Kidney (tissue), 14 donors: Measurements from ENCODE around the gene CPLX1. TPM values are rescaled to one million over a fixed set of nuclear protein-coding genes. Genes with fewer than 3 reads are reported as not detected.

Source experiments
- DNase-seq, 5 donors: peaks; one replicate each; pipeline ENCODE4 v3.0.0-alpha.2; 2013 to 2020
- FAIRE-seq: peaks from 2 replicates; lab custom pipeline; 2012; peaks lifted over from hg19 to GRCh38; lab: Jason Lieb, UNC
- H3K27ac ChIP-seq, 2 donors: one replicate each; pipeline ENCODE4 v1.7.0; 2013; ENCODE audit warnings: low read depth in 2 of 2, low read length in 2 of 2, inconsistent platforms in 1 of 2
- H3K27me3 ChIP-seq: one replicate; pipeline ENCODE4 v1.7.1; 2013; ENCODE audit warnings: low read length, inconsistent platforms; ENCODE audit not compliant: control insufficient read depth, insufficient read depth
- H3K36me3 ChIP-seq, 3 donors: one replicate each; pipeline versions ENCODE4 v1.7.0 to v1.7.1; 2013; ENCODE audit warnings: low read length in 3 of 3, control low read depth in 1 of 3, inconsistent platforms in 1 of 3; ENCODE audit not compliant: insufficient read depth in 3 of 3, control insufficient read depth in 2 of 3
- H3K4me1 ChIP-seq, 3 donors: one replicate each; pipeline versions ENCODE4 v1.7.0 to v1.7.1; 2013; ENCODE audit warnings: low read length in 3 of 3, inconsistent platforms in 1 of 3, low read depth in 1 of 3; ENCODE audit not compliant: control insufficient read depth in 2 of 3, insufficient read depth in 2 of 3
- H3K4me3 ChIP-seq, 3 donors: one replicate each; pipeline versions ENCODE4 v1.7.0 to v1.8.1; 2013; ENCODE audit warnings: low read length in 3 of 3, control low read depth in 1 of 3, inconsistent platforms in 1 of 3
- H3K9ac ChIP-seq, 3 donors: one replicate each; pipeline versions ENCODE4 v1.7.0 to v1.7.1; 2013; ENCODE audit warnings: low read length in 3 of 3, control low read depth in 1 of 3, inconsistent platforms in 1 of 3
- H3K9me3 ChIP-seq, 3 donors: one replicate each; pipeline versions ENCODE4 v1.7.0 to v1.7.1; 2013; ENCODE audit warnings: low read length in 3 of 3, control low read depth in 1 of 3, inconsistent platforms in 1 of 3; ENCODE audit not compliant: control insufficient read depth in 2 of 3, insufficient read depth in 1 of 3
- CTCF ChIP-seq: IDR thresholded peaks from 3 replicates; pipeline ENCODE4 v1.5.1; 2012; ENCODE audit warnings: mild to moderate bottlenecking, moderate library complexity, borderline replicate concordance; ENCODE audit not compliant: insufficient read depth; ENCODE audit errors: extremely low read depth
- intact Hi-C: fragments of 100-400 bp; cut with DNase I; formaldehyde crosslinking; loops from one replicate; pipeline ENCODE4 v1.11.1; 2022
- polyA plus RNA-seq: library from polyadenylated mRNA; stranded (reverse); fragments of 350-450 nt; fragmentation: Illumina TruSeq; extraction: RNeasy Lipid Tissue Mini Kit (QIAGEN cat#74804); gene quantifications from one replicate; pipeline ENCODE4 v1.2.3, GENCODE V29; 2014; ENCODE audit warnings: low read depth, low replicate concordance; ENCODE audit not compliant: insufficient read depth
- total RNA-seq: library from RNA; stranded (reverse); fragmentation: NEBNext Ultra II Directional; extraction: Animal tissue kit (Norgen Biotek cat#: 25700); gene quantifications from one replicate; pipeline ENCODE4 v1.2.1, GENCODE V29; 2021
- donor health status: control.
- donor health status: control.
- donor health status: control.
- donor health status: control.
- donor health status: control.
- donor health status: DM: yes; HTN: yes; CAD: no.
- donor health status: Normal renal cell carcinoma (clear cell type).

CPLX1 gene
- total and polyA plus RNA-seq, 2 donors from 2014 or later, result 3.9 to 10.2 TPM

- intact Hi-C loops, result no loop called here
- DNase-seq (peak in 1 of 5 donors; percentile 29), FAIRE-seq (no peak)
- Histone ChIP-seq H3K4me1 (peaks cover 0 to 2% (median 0%) of the 10 kb centered on the region in 3 donors), H3K9me3 (no peaks in the 10 kb centered on the region), H3K9ac (no peak overlapping the region), H3K4me3 (no peak overlapping the region), H3K36me3 (no peaks in the 10 kb centered on the region), H3K27me3 (peaks cover 3% of the 10 kb centered on the region), H3K27ac (no peak overlapping the region)
- no peak for TF ChIP-seq CTCF
These were observed 29.7 kb downstream of the CPLX1 start for GRCh38 chr4:796206-796605.

DNA sequence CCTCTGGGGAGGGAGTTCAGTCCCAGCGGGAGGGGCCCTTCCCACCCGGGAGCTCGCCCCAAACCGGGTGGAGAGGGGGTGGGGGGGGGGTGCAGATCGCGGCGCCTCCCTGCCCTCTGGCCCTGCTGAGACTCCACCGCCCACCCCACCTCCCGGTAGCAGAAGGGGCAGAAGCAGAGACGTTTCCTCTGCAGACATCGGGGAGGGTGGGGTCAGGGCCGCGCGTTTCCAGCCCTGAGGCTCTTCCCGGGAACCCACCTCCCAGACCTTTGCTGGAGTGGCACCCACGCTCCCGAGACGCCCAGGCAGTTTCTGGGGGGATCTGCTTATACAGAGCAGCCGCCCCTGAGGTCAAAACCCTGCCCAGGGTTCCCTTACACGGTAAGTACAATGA, 30.2 kb downstream of the CPLX1 start:
- peak in 1 of 5 donors; percentile 50 for DNase-seq
- intact Hi-C loops, result no loop called here
- no peak for FAIRE-seq
- no peak overlapping the region for H3K9ac ChIP-seq
- H3K4me1 ChIP-seq, result peaks cover 0 to 2% (median 0%) of the 10 kb centered on the region in 3 donors
- no peak for TF ChIP-seq CTCF
- no peaks in the 10 kb centered on the region for H3K36me3 ChIP-seq
- H3K27me3 ChIP-seq, result peaks cover 3% of the 10 kb centered on the region
- H3K4me3 ChIP-seq, result no peak overlapping the region
- no peak overlapping the region for H3K27ac ChIP-seq
- no peaks in the 10 kb centered on the region for H3K9me3 ChIP-seq

DNA sequence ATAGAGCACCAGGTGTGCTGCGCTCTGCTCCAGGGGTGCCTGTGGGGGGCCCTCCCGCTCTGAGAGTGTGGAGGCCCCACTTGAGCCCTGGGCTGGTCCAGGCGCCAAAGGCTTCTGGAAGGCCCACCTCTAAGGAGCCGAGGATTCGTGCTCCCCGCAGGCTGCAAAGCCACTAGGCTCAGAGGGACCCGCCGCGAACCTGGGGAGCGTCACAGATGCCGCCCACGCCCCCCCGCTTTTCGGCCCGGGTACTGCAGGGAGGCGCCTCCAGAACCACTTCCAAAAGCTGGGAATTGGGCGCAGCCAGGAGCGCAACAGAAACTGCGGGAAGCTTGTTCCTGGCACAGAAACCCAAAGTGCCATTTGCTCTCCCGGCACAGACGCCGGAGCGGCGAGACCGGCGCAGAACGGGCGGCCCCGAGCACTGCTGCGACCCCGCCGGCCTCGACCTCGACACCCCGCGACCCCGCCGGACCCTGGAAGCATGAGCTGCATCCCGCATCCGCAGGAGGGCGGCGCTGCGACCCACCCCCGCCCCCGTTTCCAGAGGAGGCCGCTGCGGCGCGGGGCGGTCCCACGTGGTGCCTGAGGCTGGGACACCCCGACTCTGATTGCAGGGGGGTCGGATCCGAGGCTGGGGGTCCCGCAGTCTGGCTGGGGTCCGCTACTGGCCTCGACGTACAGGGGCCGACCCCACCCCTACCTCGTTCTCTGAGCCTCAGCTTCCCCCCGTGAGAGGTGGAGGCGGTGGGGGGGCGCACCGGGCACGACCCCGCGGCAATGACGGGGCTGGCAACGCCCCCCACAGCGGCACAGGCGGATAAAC, 30.8 kb downstream of the CPLX1 start:
- Histone ChIP-seq H3K36me3 (no peaks in the 10 kb centered on the region), H3K27me3 (peaks cover 3% of the 10 kb centered on the region), H3K9ac (no peak overlapping the region), H3K9me3 (no peaks in the 10 kb centered on the region), H3K27ac (no peak overlapping the region), H3K4me3 (no peak overlapping the region), H3K4me1 (peaks cover 0 to 2% (median 0%) of the 10 kb centered on the region in 3 donors)
- DNase-seq (peak in 1 of 5 donors; percentile 68), FAIRE-seq (no peak)
- intact Hi-C loops, result no loop called here
- TF ChIP-seq CTCF, result no peak
